Measurements from ENCODE around the gene DLG4.

Gene DLG4

GRCh38 chr17:7219812-7220592 lies at the start of gene DLG4, which contains the start of gene ACADVL:
Gene DLG4, minus strand, starts transcription at chr17:7219836.
Gene ACADVL, plus strand, starts transcription at chr17:7219938. Its CDS starts 47 bp downstream, at chr17:7219985.
- peak in 2 of 3 experiments; percentile 74 to 83 for DNase-seq (ENCODE audit: low read depth in 2 of 3, low spot score in 2 of 3)

- no peak for DNase-seq (ENCODE audit: low read depth in 2 of 3, low spot score in 2 of 3)
These were observed 47.1 kb upstream of the DLG4 start for GRCh38 chr17:7266784-7267183.

GRCh38 chr17:7263801-7264078 lies 44.1 kb upstream of the DLG4 start:
- DNase-seq (ENCODE audit: low read depth in 2 of 3, low spot score in 2 of 3), result no peak

GRCh38 chr17:7262935-7263800 lies 43.5 kb upstream of the DLG4 start:
- no peak for DNase-seq (ENCODE audit: low read depth in 2 of 3, low spot score in 2 of 3)

- DNase-seq (ENCODE audit: low read depth in 2 of 3, low spot score in 2 of 3), result no peak
These were observed 42.7 kb upstream of the DLG4 start, which contains the start of gene CLDN7 for GRCh38 chr17:7262192-7262934. Gene CLDN7, minus strand, starts transcription at chr17:7262478. Its CDS starts 435 bp downstream, at chr17:7262043.

- DNase-seq (ENCODE audit: low read depth in 2 of 3, low spot score in 2 of 3), result no peak
These were observed 41.9 kb upstream of the DLG4 start for GRCh38 chr17:7261379-7262191.

- DNase-seq (ENCODE audit: low read depth in 2 of 3, low spot score in 2 of 3), result no peak
These were observed 41.2 kb upstream of the DLG4 start for GRCh38 chr17:7260651-7261378.

GRCh38 chr17:7260151-7260550 lies 40.5 kb upstream of the DLG4 start:
- DNase-seq (ENCODE audit: low read depth in 2 of 3, low spot score in 2 of 3), result no peak

- DNase-seq (ENCODE audit: low read depth in 2 of 3, low spot score in 2 of 3), result no peak
These were observed 39.9 kb upstream of the DLG4 start for GRCh38 chr17:7259555-7259889.

GRCh38 chr17:7258731-7259554 lies 39.3 kb upstream of the DLG4 start:
- DNase-seq (ENCODE audit: low read depth in 2 of 3, low spot score in 2 of 3), result no peak

GRCh38 chr17:7256766-7257456 lies 37.3 kb upstream of the DLG4 start:
- no peak for DNase-seq (ENCODE audit: low read depth in 2 of 3, low spot score in 2 of 3)

- DNase-seq (ENCODE audit: low read depth in 2 of 3, low spot score in 2 of 3), result no peak
These were observed 34.9 kb upstream of the DLG4 start for GRCh38 chr17:7254511-7254910.

- no peak for DNase-seq (ENCODE audit: low read depth in 2 of 3, low spot score in 2 of 3)
These were observed 33.4 kb upstream of the DLG4 start for GRCh38 chr17:7253082-7253481.

- DNase-seq (ENCODE audit: low read depth in 2 of 3, low spot score in 2 of 3), result peak; percentile 93 to 100 (median 97)
These were observed 32.8 kb upstream of the DLG4 start, which contains the start of gene ELP5 for GRCh38 chr17:7252176-7253043. Gene ELP5, plus strand, starts transcription at chr17:7252215. Its CDS starts 336 bp downstream, at chr17:7252551.

GRCh38 chr17:7251661-7252175 lies 32.1 kb upstream of the DLG4 start, which contains the start of gene CTDNEP1:
Gene CTDNEP1, minus strand, starts transcription at chr17:7251734. Its CDS starts 438 bp downstream, at chr17:7251296.
- DNase-seq (ENCODE audit: low read depth in 2 of 3, low spot score in 2 of 3), result peak in 1 of 3 experiments; percentile 100

GRCh38 chr17:7250695-7251627 lies 31.3 kb upstream of the DLG4 start:
- no peak for DNase-seq (ENCODE audit: low read depth in 2 of 3, low spot score in 2 of 3)
